H9 (cell line): ENCODE data around the gene MACROH2A1. TPM values are rescaled to one million over a fixed set of nuclear protein-coding genes. Genes with fewer than 3 reads are reported as not detected.

Experiments
- DNase-seq: peaks from one replicate; pipeline ENCODE4 v3.0.0-alpha.2; 2017
- H2AFZ ChIP-seq: one replicate; pipeline ENCODE4 v1.6.1; 2013; ENCODE audit warnings: mild to moderate bottlenecking, low read length, control low read depth, moderate library complexity
- H2AK5ac ChIP-seq: 2 replicates; pipeline ENCODE4 v1.6.1; 2013; ENCODE audit warnings: low read length, control low read depth, mixed read lengths; ENCODE audit not compliant: insufficient read length
- H2BK120ac ChIP-seq: one replicate; pipeline ENCODE4 v1.6.1; 2013; ENCODE audit warnings: low read depth, mild to moderate bottlenecking, low read length, control low read depth, inconsistent platforms; ENCODE audit not compliant: poor library complexity, severe bottlenecking
- H2BK12ac ChIP-seq: 2 replicates; pipeline ENCODE4 v1.6.1; 2013; ENCODE audit warnings: low read length, control low read depth, mixed read lengths, low read depth; ENCODE audit not compliant: insufficient read length
- H2BK15ac ChIP-seq: 2 replicates; pipeline ENCODE4 v1.6.1; 2013; ENCODE audit warnings: low read depth, low read length, control low read depth
- H2BK20ac ChIP-seq: one replicate; pipeline ENCODE4 v1.6.1; 2013; ENCODE audit warnings: low read depth, mild to moderate bottlenecking, low read length, control low read depth, inconsistent platforms; ENCODE audit not compliant: poor library complexity, severe bottlenecking
- H2BK5ac ChIP-seq: 2 replicates; pipeline ENCODE4 v1.6.1; 2013; ENCODE audit warnings: low read length, control low read depth, mixed read lengths; ENCODE audit not compliant: insufficient read length
- H3K14ac ChIP-seq: 2 replicates; pipeline ENCODE4 v1.6.1; 2013; ENCODE audit warnings: low read length, control low read depth; ENCODE audit not compliant: insufficient read depth
- H3K18ac ChIP-seq: 2 replicates; pipeline ENCODE4 v1.6.1; 2013; ENCODE audit warnings: low read depth, mild to moderate bottlenecking, mixed read lengths, low read length, control low read depth; ENCODE audit not compliant: insufficient read length
- H3K23ac ChIP-seq: 2 replicates; pipeline ENCODE4 v1.6.1; 2013; ENCODE audit warnings: low read length, control low read depth, mixed read lengths, low read depth; ENCODE audit not compliant: insufficient read length
- H3K23me2 ChIP-seq: 2 replicates; pipeline ENCODE4 v1.6.1; 2013; ENCODE audit warnings: low read depth, mild to moderate bottlenecking, mixed read lengths, low read length, control low read depth; ENCODE audit not compliant: insufficient read length, poor library complexity, severe bottlenecking
- H3K27ac ChIP-seq: 2 replicates; pipeline ENCODE4 v1.5.1; 2013; ENCODE audit warnings: low read length, control low read depth, mixed read lengths, low read depth; ENCODE audit not compliant: insufficient read length
- H3K27me3 ChIP-seq: 2 replicates; pipeline ENCODE4 v1.6.1; 2013; ENCODE audit warnings: low read length, control low read depth, inconsistent platforms; ENCODE audit not compliant: insufficient read depth
- H3K4ac ChIP-seq: 2 replicates; pipeline ENCODE4 v1.6.1; 2013; ENCODE audit warnings: low read depth, mild to moderate bottlenecking, control low read depth, inconsistent platforms, low read length, moderate library complexity
- H3K4me1 ChIP-seq: 2 replicates; pipeline ENCODE4 v1.6.1; 2013; ENCODE audit warnings: low read length, control low read depth, inconsistent platforms; ENCODE audit not compliant: insufficient read depth
- H3K4me2 ChIP-seq: 2 replicates; pipeline ENCODE4 v1.6.1; 2013; ENCODE audit warnings: low read length, control low read depth, mixed read lengths; ENCODE audit not compliant: insufficient read length, insufficient read depth
- H3K56ac ChIP-seq: 2 replicates; pipeline ENCODE4 v1.6.1; 2013; ENCODE audit warnings: low read depth, mild to moderate bottlenecking, mixed read lengths, low read length, control low read depth; ENCODE audit not compliant: insufficient read length
- H3K79me1 ChIP-seq: 2 replicates; pipeline ENCODE4 v1.6.1; 2013; ENCODE audit warnings: low read depth, mild to moderate bottlenecking, moderate library complexity, low read length, control low read depth, inconsistent platforms; ENCODE audit not compliant: insufficient read depth, poor library complexity, severe bottlenecking
- H3K79me2 ChIP-seq: 2 replicates; pipeline ENCODE4 v1.6.1; 2013; ENCODE audit warnings: low read length, control low read depth, inconsistent platforms; ENCODE audit not compliant: insufficient read depth
- H3K9ac ChIP-seq: 2 replicates; pipeline ENCODE4 v1.6.1; 2013; ENCODE audit warnings: low read length, control low read depth, mixed read lengths; ENCODE audit not compliant: insufficient read length; ENCODE audit errors: extremely low read depth
- H3K9me3 ChIP-seq: one replicate; pipeline ENCODE4 v1.6.1; 2013; ENCODE audit warnings: low read depth, low read length, inconsistent platforms; ENCODE audit not compliant: control insufficient read depth
- H3T11ph ChIP-seq: one replicate; pipeline ENCODE4 v1.6.1; 2013; ENCODE audit warnings: mild to moderate bottlenecking, low read length, control low read depth, inconsistent platforms
- H4K20me1 ChIP-seq: one replicate; pipeline ENCODE4 v1.6.1; 2013; ENCODE audit not compliant: control insufficient read depth, insufficient read length, insufficient read depth
- H4K5ac ChIP-seq: 2 replicates; pipeline ENCODE4 v1.6.1; 2013; ENCODE audit warnings: low read depth, mild to moderate bottlenecking, mixed read lengths, low read length, control low read depth; ENCODE audit not compliant: insufficient read length
- H4K8ac ChIP-seq: replicated peaks from 2 replicates; pipeline ENCODE4 v1.6.1; 2013; ENCODE audit warnings: low read length, control low read depth, mixed read lengths, low read depth; ENCODE audit not compliant: insufficient read length
- H4K91ac ChIP-seq: 2 replicates; pipeline ENCODE4 v1.6.1; 2013; ENCODE audit warnings: low read depth, mild to moderate bottlenecking, moderate library complexity, mixed read lengths, low read length, control low read depth; ENCODE audit not compliant: insufficient read length
- H3K27ac Mint-ChIP-seq, 3 experiments: 2 replicates in 2 of 3; 3 replicates in 1 of 3; pipeline ENCODE4 v1.8.0; 2020 to 2021; ENCODE audit warnings: mixed read lengths in 3 of 3, mild to moderate bottlenecking in 1 of 3, moderate library complexity in 1 of 3
- H3K27me3 Mint-ChIP-seq: 2 replicates; pipeline ENCODE4 v1.8.0; 2021; ENCODE audit warnings: low read depth, mild to moderate bottlenecking, moderate library complexity, mixed read lengths
- H3K36me3 Mint-ChIP-seq, 3 experiments: 2 replicates in 2 of 3; 3 replicates in 1 of 3; pipeline ENCODE4 v1.8.0; 2020 to 2021; ENCODE audit warnings: low read depth in 3 of 3, mixed read lengths in 3 of 3; ENCODE audit not compliant: insufficient read depth in 1 of 3
- H3K4me1 Mint-ChIP-seq, 2 experiments: 2 replicates each; pipeline ENCODE4 v1.8.0; 2020; ENCODE audit warnings: mixed read lengths in 2 of 2
- H3K4me3 Mint-ChIP-seq, 2 experiments: 2 replicates in 1 of 2; 3 replicates in 1 of 2; pipeline ENCODE4 v1.8.0; 2020 to 2021; ENCODE audit warnings: mild to moderate bottlenecking in 2 of 2, mixed read lengths in 2 of 2, moderate library complexity in 1 of 2
- H3K9me3 Mint-ChIP-seq, 2 experiments: 2 replicates in 1 of 2; 3 replicates in 1 of 2; pipeline ENCODE4 v1.8.0; 2020; ENCODE audit warnings: mild to moderate bottlenecking in 2 of 2, mixed read lengths in 2 of 2, moderate library complexity in 1 of 2
- CTCF ChIP-seq: fragments of 200-600 bp; sonication (generic); conservative IDR thresholded peaks from 3 replicates; pipeline ENCODE4 v1.8.0; 2021; ENCODE audit warnings: antibody characterized with exemption, mild to moderate bottlenecking
- WGBS: extraction: QIAGEN DNeasy Blood & Tissue Kit; methylation state at CpG from one replicate; pipeline ENCODE4 v1.1.7; 2013; ENCODE audit warnings: missing lambda C conversion rate, low lambda C conversion rate, mixed read lengths; ENCODE audit not compliant: insufficient read length; ENCODE audit errors: extremely low coverage; 5-methylcytosine and 5-hydroxymethylcytosine counted together
- total RNA-seq: library from RNA; stranded (reverse); gene quantifications from 2 replicates; pipeline ENCODE4 v1.2.1, GENCODE V29; 2021

The MACROH2A1 gene
- total RNA-seq, 1 experiment from 2014 or later = 111 TPM

- no peak overlapping the region for H3K9ac ChIP-seq
- no peak overlapping the region for H3K4ac ChIP-seq
- H3K79me1 ChIP-seq = no peaks in the 10 kb centered on the region
- no peak overlapping the region for H4K5ac ChIP-seq
- no peak overlapping the region for H3K27ac Mint-ChIP-seq
- DNase-seq = no peak
- H3K56ac ChIP-seq = no peak overlapping the region
- H2BK12ac ChIP-seq = no peak overlapping the region
- H3K9me3 Mint-ChIP-seq = no peaks in the 10 kb centered on the region
- no peak overlapping the region for H2AK5ac ChIP-seq
- peaks cover 5% of the 10 kb centered on the region; the same call in 1 of the 2 replicates for H3K79me2 ChIP-seq
- no peaks in the 10 kb centered on the region for H4K20me1 ChIP-seq
- H3K4me1 ChIP-seq = no peaks in the 10 kb centered on the region
- H3K4me1 Mint-ChIP-seq = peaks cover 0 to 9% of the 10 kb centered on the region in 2 experiments; a peak in 2 of 4 replicates
- no peak overlapping the region for H3K18ac ChIP-seq
- peaks cover 14 to 61% (median 19%) of the 10 kb centered on the region in 3 experiments; a peak in 6 of 7 replicates for H3K36me3 Mint-ChIP-seq
- H3K4me3 Mint-ChIP-seq = no peak overlapping the region
- H2BK20ac ChIP-seq = no peak overlapping the region
- H2BK120ac ChIP-seq = no peak overlapping the region
- no peak overlapping the region for H2AFZ ChIP-seq
- H2BK15ac ChIP-seq = no peak overlapping the region
- no peaks in the 10 kb centered on the region for H3K27me3 ChIP-seq
- no peak overlapping the region for H3K27ac ChIP-seq
- no peak overlapping the region for H4K91ac ChIP-seq
- no peak for TF ChIP-seq CTCF
- H3T11ph ChIP-seq = no peak overlapping the region
- no peaks in the 10 kb centered on the region for H3K23me2 ChIP-seq
- H3K9me3 ChIP-seq = no peaks in the 10 kb centered on the region
- H3K4me2 ChIP-seq = no peak overlapping the region
- H3K14ac ChIP-seq = no peak overlapping the region
- no CpG with 5 or more reads among the region's 16 CpGs for WGBS
- H4K8ac ChIP-seq = no peak overlapping the region
- H3K27me3 Mint-ChIP-seq = peaks cover 2% of the 10 kb centered on the region; the same call in 1 of the 2 replicates
- H3K23ac ChIP-seq = no peak overlapping the region
- no peak overlapping the region for H2BK5ac ChIP-seq
Measured at GRCh38 chr5:135388860-135389435, 10.1 kb downstream of the MACROH2A1 start.
